Brain pericyte (primary cell): ENCODE results near the gene U2AF2.
A peak's percentile ranks its signal among the peaks of the same experiment; 100 is the strongest.

Experiments used
- DNase-seq: peaks from one replicate; pipeline ENCODE4 v3.0.0-alpha.2; 2012; ENCODE audit warnings: low read depth, low spot score

U2AF2 gene

DNA sequence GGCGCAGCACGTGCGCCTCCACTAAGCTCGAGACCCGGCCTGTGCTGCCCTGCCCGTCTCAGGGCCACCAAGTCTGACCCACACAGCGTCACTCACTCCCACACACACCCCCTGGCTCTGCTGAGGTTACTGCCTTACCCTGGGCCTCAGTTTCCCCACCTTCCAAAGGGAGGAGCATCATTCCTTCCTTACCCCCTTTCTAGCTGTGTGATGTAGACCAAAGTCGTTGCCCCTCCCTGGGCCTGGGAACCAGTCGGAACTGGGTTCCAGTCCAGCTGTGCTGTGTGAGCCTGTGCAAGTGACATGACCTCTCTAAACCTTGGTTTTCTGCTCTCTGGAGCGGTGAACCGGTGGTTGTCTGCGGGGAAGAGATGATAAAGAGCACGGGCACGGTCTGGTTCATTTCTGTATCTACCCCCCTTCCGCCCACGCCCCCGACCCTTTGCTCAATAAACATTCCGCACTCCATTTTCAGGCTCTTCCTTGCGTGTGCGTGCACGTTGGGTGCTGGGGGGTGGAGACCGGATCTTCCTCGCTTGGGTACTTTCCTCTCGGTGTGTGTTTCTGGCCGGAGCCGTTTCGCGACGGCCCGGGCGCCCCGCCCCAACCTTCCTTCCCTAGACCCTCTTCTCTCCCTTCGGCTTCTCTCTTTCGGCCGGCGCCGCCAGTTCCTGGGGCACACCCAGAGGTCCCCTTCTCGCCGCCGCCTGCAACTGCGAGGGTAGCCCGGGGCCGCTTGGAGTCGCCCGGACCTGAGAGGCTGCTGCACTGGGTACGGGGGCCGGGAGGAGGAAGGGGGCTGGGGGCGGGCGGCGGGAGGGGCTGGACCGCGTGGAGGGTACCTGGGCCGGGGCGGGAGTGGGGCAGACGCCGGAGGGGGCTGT lies 11.6 kb upstream of the U2AF2 start, which contains the start of gene ZNF581:
Gene ZNF581 (plus strand): TSS at position 647 of the 884 bp plus-strand sequence. CDS start 923 bp downstream, outside the sequence.
- DNase-seq, result no peak

DNA sequence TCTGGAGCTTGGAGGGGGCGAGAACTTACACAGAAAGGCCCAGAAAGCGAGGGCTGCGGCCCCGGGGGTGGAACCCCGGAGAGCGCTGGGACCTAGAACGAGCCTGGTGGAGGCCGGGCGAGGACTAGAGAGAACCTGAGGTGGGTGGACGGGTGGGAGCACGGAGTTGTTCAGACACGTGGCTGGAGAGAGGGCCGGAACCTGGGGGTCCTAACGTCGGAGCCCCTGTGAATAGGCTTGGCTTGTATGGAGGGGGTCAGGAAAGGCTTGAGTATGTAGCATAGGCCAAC lies 11.0 kb upstream of the U2AF2 start:
- no peak for DNase-seq

DNA sequence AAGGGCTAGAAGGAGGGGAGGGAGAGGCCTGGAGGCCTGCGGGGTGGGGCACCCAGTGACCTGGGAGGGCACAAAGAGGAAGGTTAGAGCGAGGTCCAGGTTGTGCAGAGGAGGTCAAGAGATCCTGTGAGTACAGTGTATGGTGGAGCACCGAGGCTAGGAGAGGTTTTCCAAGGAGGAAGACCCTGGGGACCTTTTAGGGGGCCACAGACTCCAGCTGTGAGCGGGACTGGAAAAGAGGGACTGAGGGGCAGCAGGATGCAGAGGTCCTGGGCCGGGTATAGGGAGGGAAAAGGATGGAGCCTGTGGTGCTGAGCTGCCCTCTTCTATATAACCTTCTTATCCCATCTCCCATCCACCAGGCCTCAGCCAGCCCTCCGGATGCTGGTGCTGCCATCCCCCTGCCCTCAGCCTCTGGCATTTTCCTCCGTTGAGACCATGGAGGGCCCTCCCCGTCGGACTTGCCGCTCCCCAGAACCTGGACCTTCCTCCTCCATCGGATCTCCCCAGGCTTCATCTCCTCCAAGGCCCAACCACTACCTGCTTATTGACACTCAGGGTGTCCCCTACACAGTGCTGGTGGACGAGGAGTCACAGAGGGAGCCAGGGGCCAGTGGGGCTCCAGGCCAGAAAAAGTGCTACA lies 10.5 kb upstream of the U2AF2 start:
- DNase-seq, result no peak

DNA sequence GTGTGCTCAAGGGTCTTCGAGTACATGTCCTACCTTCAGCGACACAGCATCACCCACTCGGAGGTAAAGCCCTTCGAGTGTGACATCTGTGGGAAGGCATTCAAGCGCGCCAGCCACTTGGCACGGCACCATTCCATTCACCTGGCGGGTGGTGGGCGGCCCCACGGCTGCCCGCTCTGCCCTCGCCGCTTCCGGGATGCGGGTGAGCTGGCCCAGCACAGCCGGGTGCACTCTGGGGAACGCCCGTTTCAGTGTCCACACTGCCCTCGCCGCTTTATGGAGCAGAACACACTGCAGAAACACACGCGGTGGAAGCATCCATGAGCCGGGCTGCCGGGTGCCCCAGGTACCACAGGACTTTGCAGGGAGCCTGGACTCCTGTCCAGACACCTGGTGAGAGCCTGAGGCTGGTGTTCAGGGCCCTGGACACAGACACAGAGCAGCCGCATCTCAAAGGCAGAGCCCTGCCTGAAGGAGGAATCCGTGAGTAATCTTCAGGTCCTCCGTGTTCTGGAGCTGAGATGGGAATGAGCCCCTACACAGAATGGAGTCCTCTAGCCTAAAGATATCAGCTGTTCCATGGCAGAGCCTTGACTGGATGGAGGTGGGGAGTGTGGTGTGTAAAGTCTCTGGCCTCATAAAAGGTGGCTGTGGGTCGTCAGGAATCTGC lies 9.9 kb upstream of the U2AF2 start:
- DNase-seq, result no peak

DNA sequence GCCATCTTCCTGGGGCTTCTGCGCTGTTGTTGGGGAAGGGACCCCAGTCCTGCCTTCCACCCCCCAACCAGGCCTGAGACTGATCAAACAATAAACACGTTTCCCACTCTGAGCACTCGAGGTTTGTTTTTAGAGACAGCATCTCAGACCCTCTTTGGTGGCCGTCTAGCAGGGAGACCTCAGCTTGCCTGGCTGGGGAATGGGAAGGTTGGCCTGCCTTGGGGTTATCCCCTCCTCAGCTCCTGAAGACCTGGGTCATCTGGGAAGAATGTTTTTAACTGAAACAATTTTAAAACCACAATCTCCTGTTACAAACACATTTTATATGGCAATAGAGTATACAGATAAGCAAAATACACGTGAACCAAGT lies 9.3 kb upstream of the U2AF2 start:
- DNase-seq, result no peak

DNA sequence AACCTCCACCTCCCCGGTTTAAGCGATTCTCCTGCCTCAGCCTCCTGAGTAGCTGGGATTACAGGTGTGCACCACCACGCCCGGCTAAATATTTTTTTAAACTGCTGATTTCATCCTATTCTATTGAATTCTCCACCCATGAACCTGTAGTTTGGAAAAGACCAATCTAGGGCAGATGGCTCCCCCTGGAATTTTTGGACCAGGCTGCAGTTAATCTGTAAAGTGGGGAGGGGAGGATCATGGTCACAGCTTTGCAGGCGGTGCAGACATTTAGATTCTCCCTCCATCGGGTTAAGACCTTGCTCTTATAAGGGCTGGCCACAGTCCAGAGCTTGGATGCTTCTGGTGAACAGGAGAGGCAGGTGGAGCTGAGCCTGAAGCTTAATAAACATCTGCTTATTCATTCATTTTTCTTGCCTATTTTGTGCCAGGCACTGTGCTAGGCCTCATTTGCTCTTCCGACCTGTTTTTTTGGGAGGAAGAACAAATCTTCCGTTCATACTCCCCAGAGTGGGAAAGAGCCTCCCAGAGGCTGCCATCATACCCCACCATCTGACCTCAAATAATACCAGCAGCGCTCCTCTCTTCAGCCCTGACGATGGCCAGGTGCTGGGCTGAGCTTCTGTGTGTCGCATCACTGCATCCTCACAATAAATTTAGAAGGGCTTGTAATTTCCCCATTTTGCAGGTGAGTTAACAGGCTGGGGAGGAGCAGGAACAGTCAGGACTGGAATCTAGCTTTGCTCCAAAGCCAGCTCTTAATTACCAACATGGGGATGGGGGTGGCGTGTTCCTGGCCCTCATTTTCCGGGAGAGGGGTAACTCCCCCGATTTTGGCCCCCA lies 7.7 kb upstream of the U2AF2 start:
- DNase-seq, result no peak

DNA sequence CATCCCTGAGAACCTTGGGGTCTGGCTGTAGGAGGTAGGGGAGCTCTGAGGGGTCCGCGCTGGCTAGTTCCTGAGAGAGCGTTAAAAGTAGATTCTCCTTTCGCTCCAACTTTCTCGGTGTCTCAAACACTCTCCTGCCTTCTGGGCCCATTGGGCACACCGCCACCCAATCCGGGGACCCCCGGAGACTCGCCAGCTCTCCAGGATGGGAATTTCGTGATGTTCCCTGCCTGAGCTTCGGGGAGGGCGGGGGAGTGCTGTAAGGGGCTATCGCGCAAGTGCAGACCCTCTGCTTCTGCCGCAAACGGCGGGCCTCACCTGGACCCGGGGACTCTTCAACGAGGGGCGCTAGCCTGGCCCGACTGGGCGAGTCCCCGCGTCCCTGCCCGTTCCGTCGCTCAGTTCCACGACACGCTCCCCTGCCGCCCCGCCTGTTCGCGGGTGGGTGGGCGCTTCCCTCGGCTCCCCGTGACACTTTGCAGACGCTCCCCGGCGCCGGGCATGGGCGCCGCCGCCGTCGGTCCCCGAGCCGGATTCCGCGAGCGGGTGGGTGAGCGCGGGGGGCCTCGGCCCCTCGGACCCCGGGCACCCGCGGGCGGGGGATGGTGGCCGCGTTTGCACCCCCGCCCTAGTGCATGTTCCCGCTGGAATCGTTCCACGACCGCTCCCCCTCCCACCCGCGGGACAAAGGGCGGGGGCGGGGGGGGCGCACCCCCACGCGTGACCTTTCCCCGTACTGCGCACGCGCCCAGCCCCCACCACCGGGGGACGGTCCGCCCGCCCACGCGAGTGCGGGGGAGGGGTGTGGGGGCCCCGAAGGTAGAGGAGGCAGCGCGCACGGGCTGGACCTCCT lies 6.9 kb upstream of the U2AF2 start, which contains the start of gene CCDC106:
Gene CCDC106 (plus strand): TSS at position 481 of the 853 bp plus-strand sequence. CDS start 835 bp downstream, outside the sequence.
- DNase-seq, result no peak

DNA sequence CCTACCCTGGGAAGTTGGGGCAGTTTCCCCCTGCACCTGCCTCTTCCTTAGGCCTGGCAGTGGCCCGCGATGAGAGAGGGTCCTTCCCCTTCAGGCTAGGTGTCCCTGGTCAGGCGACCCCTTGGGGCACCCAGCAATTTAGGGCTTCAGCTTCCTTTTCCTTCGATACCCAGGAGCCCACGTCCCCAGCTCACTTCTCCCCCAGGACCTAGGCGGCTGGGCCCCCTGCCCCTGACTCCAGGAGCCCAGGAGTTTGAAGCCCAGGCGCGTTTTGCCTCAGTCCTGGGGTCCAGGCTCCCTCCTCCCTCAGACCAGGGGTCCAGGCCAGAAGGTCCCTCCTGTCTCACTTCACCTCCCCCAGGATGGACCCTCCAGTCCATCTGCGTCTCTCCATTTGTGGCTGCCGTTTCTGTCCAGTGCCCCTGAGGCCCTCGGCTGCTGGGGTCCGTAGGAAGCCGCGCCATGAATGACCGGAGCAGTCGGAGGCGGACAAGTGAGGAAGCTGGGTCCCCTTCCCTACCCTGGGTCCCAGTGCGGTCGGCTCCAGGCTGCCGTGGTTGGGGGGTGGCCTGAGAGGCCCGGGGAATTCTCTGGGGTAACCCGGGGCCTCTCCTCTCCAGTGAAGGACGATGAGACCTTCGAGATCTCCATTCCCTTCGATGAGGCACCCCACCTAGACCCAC lies 6.1 kb upstream of the U2AF2 start:
- DNase-seq, result no peak

DNA sequence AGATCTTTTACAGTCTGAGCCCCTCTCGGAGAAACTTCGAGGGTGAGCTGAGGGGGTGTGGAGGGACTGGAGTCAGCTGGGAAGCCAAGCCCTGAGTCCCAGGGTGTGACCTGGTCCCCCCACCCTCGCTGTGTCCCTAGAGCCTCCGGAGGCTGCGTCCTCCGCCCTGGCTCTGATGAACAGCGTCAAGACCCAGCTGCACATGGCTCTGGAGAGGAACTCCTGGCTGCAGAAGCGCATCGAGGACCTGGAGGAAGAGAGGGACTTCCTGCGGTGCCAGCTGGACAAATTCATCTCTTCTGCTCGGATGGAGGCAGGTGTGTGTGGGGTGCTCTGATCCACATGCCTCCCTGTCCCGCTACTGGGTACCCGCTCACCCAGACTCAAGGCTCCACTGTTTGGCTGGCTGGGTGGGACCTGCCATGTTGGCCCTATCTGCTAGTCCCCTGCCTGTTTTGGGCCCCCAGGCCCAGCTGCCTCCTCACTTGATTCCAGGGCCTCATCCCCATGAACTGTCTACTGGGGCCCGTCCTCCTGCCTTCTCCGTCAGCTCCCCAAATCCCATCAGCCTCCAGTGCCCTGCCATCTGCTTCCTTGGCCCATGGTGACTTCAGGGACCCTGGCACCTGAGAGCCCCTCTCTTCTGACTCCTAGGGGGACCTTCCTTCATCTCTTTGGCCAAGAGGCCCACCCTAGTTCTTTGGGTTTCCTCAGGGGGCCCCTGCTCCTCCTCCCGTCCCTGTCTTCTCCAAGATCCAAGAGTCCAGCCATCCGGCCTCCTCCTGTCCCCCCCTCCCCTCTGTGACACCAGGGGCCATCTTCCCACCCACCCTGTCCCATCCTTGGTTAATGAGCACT lies 5.3 kb upstream of the U2AF2 start:
- DNase-seq, result no peak

DNA sequence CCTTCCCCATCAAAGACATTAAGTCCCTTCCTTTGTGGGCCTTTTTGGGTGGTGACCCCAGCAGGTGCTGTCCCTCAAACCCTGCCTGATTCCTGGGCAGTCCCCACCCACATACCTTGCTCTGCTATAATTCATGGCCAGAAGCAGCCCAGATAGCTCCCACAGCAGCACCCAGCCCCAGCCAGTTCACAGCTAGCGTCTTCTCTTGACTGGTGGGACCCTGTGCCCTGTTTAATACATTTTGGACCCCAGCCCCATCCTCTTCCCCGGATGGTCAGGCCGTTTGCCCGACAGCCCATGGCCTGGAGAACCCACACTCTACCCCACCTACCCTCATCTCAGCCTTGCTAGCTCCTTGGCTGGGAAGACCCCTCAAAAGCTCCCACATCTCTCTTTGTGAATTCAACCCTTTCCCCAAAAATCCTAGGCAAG lies 4.7 kb upstream of the U2AF2 start:
- no peak for DNase-seq

DNA sequence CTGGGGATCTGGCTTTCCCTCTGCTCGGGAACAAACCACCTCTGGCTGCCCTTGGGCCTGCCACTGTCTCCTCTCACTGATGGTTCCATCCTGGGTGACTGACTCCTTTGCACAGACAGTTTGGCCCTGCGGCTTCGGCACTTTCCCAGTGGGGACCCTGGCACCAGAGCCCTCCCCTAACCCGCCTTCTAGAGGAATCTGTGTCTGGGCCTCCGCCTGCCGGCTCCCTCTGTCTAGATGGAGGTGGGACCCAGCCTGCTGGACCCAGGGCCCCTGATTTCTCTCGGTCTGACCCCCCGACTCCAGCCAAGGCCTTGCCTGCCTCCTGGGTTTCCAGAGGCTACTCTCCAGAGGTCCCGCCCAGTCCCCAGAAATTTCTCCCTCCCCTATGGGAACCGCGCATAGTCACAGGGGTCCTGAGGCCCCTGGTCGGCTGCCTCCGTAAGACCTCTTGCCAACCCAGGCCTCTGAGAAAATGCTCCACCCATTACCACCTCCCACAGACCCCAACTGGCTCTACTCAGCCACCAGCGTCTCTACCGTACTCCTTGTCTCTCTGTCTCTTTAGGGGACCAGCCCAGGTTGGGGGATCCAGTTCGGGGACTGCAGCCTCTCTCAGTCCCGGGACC lies 4.1 kb upstream of the U2AF2 start:
- DNase-seq, result no peak

DNA sequence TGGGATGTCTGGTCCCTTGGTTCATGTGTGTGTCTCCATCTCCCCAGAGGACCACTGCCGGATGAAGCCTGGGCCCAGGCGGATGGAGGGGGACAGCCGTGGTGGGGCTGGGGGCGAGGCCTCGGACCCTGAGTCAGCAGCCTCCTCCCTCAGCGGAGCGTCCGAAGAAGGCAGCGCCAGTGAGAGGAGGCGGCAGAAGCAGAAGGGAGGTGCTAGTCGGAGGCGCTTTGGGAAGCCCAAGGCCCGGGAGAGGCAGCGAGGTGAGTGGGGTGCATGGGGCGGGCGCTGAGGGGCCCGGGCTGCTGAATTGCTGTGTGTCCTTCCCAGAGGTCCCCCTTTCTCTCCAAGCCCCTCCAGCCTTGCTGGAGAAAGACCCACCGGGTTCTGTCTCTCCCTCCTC lies 3.6 kb upstream of the U2AF2 start:
- DNase-seq, result no peak

DNA sequence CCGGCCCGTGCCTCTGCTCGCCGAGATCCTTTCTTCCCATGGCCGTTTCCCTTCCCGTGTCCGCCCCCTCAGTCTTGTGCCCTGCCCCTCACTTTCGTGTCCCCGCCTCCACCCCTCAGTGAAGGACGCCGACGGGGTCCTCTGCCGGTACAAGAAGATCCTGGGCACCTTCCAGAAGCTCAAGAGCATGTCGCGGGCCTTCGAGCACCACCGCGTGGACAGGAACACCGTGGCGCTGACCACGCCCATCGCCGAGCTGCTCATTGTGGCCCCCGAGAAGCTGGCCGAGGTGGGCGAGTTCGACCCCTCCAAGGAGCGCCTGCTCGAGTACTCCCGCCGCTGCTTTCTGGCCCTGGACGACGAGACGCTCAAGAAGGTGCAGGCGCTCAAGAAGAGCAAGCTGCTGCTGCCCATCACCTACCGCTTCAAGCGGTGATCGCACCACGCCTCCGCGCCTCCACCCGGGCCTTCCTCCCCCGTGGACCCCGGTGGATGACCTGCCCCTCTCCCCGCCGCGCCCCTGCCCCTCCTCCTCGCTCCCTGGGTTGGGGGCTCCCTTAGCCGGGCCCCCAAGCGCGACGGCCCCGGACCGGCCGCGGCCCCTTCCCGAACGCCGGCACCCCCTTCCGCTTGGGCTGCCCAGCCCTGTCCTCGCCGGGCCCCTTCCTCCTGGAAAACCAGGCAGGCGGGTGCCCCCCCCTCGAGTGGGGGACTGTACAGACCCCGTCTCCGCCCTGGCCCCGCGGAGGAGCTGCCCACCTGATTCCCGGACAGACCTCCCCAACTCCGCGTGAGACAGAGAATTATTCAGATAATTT lies 2.3 kb upstream of the U2AF2 start:
- no peak for DNase-seq

DNA sequence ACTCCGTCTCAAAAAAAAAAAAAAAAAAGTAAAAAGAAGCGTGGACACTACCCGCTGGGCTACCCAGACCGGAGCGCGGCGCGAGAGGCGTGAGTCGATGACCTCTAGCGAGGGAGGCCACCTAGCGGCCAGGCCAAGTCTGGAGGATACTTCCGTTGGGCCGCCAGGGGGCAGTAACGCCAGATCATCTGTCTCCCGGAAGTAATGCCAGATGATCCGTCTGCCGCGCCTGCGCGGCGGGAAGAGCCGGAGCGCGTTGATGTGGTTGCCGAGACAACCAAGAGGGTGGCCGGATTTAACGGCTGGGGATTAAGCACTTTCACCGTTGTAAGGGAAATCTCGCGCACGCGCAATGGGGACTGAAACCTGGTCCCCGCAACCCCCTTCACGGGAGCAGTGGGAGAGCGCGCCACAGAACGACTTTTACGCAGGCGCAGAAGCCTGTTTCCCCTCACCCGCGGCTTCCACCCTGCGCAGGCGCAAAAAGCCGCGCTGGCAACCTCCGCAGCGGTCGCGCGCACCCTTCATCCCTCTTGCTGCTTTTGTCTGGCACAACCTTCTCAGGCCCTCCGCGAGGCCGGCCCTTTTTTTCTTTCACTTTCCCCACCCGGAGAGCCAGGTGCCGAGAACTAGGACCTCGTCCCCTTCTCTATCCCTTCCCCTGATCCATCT lies 1.0 kb upstream of the U2AF2 start:
- peak; percentile 99 for DNase-seq

DNA sequence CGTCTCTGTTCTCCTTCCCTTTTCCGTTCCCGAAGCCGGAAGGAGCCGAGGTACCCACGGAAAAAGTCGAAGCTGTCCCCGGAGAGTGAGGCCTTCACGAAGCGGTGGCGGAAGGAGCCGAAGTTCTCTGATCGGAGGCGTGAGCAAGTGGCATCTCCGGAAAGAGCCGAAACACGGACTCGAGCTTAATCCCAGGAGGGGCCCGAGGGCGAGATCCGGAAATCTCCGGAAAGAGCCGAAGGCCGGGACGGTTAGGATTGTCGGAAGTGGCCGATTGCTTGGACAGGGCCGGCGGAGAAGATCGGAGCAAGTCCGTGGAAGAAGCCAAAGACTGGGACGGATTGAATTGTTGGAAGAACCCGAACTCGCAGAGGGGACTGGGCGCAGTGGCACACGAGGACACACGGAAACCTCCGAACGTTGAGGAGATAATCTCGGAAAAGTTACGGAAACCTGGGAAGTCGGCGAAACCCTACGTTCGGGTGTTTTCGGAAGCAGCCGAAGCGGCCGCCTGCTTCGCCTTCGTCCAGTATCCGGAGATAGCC lies 440 bp upstream of the U2AF2 start:
- DNase-seq, result peak; percentile 98

DNA sequence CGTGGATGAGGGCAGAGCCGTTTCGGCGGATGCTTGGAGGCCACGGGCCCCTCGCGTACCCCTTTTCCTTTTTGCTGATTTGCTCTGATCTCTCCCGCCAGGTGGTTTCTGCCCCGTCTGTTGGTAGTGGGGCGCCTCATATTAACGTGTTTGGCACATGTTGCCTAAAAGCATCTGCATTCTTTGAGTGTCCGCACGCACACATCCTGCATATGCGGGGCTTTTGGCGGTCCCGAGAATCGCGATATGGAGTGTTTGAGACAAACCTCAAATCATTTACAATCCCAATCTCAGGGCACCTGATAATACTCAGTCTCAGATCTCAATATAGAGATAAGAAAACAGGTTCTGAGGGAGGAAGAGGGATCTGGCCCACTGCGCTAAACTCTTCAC lies 809 bp downstream of the U2AF2 start:
- DNase-seq, result no peak

DNA sequence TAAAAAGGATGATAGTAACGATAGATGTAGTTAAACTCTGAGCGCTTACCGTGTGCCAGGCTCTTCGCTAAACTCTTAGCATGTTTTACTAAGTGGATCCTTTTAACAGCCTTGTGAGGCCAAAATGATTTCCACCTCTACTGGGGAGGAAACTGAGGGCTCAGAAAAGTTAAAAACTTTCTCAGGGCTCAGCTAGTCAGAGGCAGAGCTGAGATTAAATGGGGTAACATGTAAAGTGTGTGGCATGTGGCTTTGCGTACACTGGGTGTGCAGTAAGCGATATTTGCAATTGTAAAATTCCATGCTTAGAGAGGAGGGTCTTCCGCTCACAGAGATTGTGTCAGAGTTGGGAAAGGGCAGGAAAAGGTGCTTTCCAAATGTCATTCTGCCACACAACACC lies 1.7 kb downstream of the U2AF2 start:
- no peak for DNase-seq
